ENCODE results near the gene ARAP2.

DNA sequence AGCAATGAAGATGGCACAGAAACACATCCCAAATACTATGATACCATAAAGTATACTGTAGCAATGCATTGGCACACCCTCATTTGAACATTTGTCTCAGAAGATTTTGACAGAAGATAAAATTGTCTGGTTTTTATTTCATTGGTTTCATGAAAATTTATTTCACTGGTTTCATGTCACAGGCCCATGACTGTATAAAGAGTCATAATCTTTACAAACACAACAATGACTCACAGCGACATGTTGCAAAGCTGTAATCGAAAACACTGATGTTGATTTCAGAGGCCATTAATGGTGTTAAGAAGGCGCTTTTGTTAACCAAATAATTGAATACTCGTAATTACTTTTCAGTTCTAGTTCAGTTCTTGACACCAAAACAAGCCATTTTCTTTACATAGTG is 29.0 kb upstream of the ARAP2 start:
- TF ChIP-seq, protein P1, sequence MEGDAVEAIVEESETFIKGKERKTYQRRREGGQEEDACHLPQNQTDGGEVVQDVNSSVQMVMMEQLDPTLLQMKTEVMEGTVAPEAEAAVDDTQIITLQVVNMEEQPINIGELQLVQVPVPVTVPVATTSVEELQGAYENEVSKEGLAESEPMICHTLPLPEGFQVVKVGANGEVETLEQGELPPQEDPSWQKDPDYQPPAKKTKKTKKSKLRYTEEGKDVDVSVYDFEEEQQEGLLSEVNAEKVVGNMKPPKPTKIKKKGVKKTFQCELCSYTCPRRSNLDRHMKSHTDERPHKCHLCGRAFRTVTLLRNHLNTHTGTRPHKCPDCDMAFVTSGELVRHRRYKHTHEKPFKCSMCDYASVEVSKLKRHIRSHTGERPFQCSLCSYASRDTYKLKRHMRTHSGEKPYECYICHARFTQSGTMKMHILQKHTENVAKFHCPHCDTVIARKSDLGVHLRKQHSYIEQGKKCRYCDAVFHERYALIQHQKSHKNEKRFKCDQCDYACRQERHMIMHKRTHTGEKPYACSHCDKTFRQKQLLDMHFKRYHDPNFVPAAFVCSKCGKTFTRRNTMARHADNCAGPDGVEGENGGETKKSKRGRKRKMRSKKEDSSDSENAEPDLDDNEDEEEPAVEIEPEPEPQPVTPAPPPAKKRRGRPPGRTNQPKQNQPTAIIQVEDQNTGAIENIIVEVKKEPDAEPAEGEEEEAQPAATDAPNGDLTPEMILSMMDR (conservative IDR thresholded peaks at IDR 0.05; ENCODE audit: low read depth in 2 of 2) = no peak
- TF ChIP-seq CREB1 (CRISPR knock-in tag; IDR thresholded peaks at IDR 0.05; ENCODE audit: low read depth) (no peak), EZH2 (IDR thresholded peaks at IDR 0.05; ENCODE audit: low read depth, unreplicated experiment) (no peak), JUNB (IDR thresholded peaks at IDR 0.05; ENCODE audit: unreplicated experiment) (no peak), EZH2phosphoT487 (IDR thresholded peaks at IDR 0.05; ENCODE audit: unreplicated experiment) (no peak)
- TF ChIP-seq, protein P2, sequence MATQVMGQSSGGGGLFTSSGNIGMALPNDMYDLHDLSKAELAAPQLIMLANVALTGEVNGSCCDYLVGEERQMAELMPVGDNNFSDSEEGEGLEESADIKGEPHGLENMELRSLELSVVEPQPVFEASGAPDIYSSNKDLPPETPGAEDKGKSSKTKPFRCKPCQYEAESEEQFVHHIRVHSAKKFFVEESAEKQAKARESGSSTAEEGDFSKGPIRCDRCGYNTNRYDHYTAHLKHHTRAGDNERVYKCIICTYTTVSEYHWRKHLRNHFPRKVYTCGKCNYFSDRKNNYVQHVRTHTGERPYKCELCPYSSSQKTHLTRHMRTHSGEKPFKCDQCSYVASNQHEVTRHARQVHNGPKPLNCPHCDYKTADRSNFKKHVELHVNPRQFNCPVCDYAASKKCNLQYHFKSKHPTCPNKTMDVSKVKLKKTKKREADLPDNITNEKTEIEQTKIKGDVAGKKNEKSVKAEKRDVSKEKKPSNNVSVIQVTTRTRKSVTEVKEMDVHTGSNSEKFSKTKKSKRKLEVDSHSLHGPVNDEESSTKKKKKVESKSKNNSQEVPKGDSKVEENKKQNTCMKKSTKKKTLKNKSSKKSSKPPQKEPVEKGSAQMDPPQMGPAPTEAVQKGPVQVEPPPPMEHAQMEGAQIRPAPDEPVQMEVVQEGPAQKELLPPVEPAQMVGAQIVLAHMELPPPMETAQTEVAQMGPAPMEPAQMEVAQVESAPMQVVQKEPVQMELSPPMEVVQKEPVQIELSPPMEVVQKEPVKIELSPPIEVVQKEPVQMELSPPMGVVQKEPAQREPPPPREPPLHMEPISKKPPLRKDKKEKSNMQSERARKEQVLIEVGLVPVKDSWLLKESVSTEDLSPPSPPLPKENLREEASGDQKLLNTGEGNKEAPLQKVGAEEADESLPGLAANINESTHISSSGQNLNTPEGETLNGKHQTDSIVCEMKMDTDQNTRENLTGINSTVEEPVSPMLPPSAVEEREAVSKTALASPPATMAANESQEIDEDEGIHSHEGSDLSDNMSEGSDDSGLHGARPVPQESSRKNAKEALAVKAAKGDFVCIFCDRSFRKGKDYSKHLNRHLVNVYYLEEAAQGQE (IDR thresholded peaks at IDR 0.05; ENCODE audit: unreplicated experiment) = no peak

Data from GM23338 (cell line).